Middle frontal gyrus (tissue), 1 donor: ENCODE measurements around the gene CCDC70.

Experiments used
- DNase-seq: peaks from one replicate; pipeline ENCODE4 v3.0.0-alpha.2; 2015; ENCODE audit warnings: low spot score; ENCODE audit errors: extremely low spot score

The CCDC70 gene

DNA sequence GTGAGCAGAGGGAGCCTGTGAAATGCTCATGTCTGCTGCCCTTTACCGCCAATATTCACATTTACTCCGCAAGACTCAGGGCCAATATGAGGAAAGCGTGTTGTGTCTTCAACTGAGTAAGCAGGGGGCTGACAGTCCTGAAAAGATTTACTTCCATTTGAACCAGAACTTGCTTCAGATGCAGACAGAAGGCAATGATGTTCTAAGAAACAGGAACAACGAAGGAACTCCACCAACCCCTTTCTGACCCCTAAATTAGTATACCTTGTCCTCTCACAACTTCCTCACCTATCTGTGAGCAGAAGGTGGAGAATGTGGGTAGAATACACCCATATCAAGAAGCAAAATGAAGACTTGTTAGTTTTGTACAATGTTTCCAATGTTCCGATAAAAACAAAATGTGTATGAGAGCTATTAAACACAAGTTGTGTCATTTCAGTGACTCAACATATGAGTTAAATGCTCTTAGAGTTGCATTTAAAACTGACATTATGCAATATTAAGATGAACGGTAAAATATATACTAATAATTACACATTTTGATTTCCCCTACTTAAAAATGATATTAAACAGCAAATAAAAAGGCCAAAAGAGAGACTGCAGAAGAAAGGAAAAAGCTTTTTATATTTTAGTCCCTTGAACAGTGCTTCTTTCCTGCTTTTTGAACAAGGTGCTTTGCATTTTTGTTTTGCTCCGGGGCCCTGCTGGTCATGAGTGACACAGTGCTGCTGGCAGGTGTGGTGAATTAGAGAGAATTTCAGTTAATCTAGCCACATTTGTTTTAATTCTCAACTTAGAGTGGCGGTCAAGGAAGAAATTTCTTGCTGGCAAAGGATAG lies 32.8 kb upstream of the CCDC70 start:
- no peak for DNase-seq

DNA sequence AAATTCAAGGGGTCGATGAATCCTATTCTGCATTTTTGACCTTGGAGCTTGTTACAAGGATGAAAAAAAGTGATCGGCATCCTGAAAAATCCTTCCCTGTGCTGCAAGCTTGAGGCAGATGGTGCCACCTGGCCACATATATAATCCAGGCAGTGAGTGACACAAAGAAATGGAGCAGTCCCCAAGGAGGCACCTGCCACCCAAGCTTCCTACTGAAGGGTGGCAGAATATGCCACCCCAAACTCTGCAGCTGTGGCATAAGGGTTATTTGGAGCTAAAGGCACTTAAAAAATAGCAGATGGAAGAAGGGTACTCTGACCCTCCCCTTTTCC lies 32.2 kb upstream of the CCDC70 start:
- no peak for DNase-seq

DNA sequence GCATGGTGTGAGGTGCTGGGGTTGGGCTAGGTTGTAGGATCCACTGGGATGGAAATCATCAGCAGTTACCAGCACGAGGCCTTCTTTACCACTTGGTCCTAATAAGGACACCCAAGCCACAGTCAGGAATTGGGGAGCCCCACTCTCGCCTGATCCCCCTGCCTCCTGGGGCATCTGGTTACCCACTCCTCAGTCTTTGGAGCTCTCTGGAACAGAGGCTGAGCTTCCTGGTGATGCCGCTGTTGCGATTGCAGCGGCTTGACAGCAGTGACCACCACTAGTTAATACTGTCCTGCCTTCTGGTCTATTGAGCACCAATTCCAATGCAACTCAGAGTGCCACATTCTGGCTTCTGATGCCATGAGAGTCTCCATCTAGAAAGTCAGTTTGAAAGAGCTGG lies 30.2 kb upstream of the CCDC70 start:
- DNase-seq, result no peak

DNA sequence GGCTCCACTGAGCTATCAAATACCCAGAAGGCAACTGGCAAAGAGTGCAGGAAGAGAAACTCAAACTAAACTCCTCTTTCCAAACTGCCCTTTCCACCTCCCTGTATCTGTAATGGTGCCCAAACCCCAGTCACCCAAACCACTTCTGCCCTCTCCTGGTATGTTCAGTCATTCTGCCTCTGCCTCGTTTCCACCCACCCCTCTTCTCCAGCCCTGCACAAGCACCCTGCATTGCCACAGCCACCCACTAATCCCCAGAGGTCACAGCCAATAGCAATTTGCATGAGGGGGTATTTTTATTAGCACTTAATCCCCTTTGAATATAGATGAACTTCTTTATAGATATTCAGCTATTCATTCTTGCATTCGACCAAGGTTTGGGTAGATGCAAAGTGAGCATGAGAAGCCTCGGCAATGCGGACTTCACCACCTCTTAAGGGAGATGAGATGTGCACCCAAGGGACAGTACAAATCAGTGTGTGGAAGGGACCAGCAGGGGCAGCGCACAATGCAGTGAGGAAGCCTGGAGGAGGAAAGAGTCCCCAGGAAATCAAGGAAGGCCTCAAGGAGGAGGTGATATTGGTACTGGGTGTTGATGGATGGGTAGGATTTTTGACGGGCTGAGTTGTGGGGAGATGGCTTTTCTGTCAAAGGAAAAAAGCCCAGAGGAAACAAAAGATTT lies 29.2 kb upstream of the CCDC70 start:
- DNase-seq, result no peak

DNA sequence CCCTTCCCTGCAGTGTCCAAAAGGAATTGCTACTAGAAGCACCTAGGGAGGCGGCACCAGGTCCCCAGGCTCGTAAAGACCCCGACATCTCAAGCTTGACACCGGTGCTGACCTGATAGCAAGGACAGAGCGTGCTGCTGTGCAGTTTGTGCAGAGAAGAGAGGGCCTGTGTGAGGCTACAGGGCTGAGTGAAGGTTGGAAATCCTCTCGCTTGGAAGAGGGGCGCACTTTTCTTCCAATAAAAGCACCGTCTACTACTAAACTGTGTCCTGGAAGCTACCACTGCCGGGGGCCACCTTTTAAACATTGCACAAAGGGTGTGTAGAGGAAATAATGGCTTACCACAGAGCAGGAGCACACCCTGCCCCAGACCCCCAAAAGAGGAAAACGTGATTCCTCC lies 27.8 kb upstream of the CCDC70 start:
- DNase-seq, result no peak

DNA sequence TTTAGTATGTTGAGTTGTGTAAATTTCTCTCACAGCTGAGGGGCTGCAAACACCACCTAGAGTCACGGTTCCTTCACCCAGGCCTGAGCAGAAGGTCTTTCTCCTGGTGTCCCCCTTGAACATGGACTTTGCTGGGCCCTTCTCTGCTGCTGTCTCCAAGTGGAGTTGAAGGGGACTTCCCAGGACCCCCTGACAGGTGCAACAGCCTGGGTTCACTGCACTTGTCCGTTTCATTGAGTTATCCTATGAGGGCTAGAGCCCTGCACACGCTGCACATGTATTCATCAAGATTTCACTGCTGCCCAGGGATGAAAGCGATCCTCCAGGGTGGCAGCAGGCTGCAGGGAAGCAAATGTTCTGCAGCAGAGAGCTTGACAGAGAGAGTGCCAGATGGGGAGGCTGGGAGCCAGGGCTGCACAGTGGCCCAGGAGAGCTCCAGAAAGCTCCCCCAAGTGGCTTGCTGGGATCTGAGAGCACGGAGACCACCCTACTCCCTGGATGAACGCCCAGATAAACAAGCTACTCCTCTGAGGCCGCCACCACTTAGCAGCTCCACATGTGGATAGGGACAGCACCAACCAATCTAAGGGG lies 27.1 kb upstream of the CCDC70 start:
- DNase-seq, result no peak

DNA sequence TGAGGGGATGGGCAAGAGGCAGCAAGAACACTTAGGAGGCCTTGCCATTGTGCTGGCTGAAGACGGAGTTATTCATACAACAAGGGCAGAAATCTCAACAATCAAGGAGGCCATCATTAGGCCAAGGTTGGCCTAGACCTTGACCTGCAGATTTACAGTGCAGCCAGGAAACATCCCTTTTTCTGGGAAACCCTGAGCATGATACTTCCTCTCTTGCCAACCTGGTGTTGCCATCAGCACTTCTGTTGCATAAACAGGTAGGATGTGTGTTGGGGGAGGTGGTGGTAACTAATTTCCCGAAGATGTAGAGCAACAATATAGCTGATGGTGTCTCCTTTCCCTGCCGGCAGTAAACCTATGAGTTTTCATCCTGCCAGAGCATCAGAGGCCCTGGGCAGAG lies 24.8 kb upstream of the CCDC70 start:
- no peak for DNase-seq

DNA sequence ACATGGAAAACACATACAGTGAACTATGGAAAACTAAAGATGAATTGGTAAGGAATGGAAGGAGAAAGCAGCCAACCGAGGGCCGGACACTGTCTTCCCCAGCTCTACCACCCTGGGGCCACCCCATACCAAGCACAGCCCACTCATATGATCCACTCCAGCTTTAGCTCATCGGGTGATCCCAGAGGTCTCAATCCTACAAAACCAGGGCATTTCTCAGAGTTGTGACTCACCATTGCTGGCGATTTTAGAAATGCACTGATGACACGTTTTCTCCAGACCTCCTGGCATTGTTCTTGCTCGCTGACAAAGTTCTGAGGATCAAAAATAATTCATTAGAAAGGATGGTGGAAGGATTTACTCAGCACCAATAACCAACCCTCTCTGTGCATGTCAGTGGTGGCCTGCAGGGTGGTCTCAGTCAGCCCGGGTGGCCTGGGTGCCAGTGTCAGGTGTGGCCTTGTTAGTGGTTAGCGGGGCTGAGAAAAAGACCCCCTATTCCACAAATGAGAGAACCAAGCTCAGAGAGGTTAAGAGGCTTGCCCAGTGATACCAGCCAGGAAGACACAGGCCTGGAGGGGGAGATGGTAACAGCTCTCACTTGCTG lies 23.4 kb upstream of the CCDC70 start:
- DNase-seq, result no peak

DNA sequence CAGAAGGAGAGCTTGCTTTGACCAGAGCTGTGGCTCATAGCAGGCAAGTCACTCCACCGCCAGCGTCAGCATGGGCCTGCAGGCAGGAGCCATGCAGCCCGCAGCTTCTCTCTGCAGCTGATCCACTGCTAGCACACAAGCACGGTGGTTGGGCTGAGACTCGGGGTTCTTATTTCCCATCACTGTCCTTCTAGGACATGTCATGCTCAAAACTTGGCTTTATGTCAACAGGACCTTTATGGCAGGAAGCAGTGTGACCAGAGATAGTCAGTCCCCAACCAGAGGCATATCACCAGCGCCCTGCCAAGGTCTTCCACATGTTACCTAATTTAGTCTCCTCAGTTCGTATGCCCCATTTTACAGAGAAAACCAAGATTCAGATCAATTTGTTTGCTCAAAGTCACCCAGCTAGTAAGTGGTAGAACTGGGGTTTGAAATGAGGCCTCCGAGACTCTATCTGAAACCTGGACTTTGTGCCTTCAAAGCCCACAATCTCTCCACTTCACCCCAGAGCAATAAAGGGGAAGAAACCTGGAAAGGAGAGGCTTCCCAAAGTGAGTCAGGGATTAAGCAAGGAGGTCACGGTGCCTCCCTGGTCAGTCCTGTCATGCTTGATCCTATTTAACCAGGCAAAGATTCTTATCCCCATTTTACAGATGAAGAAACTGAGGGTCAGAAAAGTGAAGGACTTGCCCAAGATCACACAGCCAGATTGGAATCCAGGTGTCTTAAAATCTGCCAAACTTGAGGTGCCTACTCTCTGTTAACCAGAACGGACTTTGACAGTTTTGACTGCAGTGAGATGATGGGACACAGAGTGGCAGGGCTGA lies 21.8 kb upstream of the CCDC70 start:
- DNase-seq, result no peak

DNA sequence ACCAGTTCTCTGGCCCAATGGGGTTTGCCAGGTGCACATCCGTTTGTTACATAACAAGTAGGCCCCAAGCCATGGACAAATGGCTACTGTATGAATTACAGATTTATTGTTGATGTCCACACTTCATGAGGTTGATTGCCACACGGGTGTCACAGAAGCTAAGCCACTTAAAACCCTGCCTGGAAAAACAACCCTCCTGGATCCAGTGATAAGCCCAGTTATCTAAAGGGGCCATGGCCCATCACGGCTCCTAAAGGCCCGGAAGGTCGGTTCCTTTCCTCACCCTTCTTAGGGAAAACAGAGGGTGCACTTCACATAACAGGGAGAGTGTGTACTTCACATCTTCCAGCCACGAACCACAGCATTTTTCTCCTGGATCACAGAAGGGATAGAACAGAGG lies 20.9 kb upstream of the CCDC70 start:
- DNase-seq, result no peak

DNA sequence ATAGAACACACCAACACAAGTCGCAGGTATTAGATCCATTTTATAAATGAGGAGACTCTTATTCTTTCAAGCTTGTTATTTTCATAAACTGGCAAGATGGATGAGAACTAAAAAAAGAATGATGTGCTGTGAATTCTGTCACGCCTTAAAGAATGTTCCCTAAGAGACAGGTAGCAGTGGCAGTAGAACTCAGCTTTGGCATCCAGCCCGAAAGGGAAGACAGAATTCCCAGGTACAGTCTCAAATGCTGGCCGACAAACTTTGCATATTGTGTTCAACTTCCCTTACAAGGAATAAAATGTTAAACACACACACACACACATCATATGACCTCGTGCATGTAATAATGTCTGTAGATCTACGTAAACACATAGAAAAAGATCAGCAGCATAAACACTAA lies 20.0 kb upstream of the CCDC70 start:
- DNase-seq, result no peak

DNA sequence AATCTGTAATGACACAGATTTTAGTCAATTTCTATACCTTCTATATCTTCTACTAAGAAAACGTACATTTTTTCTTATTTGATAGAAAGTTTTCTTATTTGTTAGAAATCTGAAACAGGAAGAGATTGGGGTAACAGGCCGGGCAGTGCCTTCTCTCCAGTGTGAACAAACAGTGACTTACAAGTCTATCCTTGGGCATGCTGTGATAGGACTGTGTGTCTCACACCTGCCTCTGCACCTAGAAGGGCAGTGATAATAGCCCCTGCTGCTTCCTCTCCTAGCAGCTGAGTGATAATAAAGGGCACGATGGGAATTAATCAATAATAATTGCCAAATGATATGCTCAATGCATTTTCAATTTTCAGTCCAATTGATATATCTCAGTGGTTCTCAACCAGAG lies 18.2 kb upstream of the CCDC70 start:
- DNase-seq, result no peak

DNA sequence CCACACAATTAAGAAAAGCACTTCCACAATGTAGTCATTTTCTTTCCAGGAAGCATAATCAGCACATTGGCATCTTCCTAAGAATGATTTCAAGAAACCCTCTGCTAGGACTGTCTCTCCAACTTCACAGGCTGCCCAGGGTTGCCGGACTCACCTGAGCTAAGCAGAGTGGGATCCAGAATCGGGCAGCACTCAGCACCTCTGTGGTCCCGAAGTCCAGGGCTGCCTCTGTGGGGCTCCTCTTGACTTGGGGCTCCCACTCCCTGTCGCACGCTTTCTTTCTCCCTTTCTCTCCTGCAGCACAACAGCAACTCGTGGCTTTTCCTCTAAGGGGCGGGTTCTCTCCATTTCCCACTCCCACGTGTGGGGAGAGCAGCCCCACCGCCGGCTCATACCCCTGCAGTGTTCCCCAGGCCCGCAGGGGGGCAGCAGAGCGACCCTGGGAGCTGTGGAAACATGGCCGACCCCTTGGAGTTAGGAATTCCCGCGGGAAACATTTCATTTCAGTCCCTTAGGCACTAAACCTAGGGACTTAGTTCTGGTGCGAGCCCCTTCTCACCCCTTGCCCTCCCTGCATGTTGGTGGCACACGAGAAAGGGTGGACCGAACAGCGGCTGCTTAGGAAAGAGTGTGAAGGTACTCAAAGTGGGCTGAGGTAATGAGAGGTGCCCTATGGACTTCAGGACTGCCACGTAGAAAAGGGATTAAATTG lies 16.8 kb upstream of the CCDC70 start, which contains the start of gene TMEM272:
TMEM272 (minus strand) TSS at position 316 of the 712 bp plus-strand sequence. CDS start 6,647 bp downstream, outside the sequence.
- DNase-seq, result peak; percentile 48

DNA sequence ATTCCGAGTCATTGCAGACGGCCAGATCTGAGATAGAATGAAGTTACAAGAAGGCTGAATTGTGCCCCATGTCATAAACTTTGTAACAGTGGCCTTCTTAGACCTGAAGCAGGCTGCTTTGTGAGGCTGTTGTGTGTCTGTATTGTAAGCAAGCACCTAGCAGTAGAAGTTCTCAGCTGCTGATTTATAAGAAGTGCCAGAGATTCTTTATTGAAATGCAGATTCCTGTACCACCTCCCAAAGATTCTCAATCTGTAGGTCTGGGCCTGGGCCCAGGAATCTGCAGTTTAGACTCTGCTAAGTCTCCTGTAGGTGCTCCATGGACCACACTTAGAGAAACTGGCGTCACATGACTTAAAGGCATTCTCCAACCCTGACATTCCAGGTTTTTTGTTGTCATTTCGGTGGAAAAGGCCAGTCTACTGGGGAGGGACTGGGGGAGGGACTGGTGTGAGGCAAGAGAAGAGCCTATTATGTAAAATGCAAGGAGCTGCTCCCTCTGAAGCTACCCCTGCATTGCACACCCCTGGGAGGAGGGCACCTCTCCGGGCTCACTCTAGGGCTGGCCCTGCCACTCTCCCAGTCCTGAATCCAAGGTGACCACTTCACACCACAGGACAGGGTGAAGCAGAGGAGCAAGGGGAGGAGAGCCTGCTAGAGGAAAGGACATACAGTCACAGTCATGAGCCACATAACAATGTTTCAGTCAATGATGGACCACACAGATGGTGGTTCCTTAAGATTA lies 16.0 kb upstream of the CCDC70 start:
- DNase-seq, result no peak

DNA sequence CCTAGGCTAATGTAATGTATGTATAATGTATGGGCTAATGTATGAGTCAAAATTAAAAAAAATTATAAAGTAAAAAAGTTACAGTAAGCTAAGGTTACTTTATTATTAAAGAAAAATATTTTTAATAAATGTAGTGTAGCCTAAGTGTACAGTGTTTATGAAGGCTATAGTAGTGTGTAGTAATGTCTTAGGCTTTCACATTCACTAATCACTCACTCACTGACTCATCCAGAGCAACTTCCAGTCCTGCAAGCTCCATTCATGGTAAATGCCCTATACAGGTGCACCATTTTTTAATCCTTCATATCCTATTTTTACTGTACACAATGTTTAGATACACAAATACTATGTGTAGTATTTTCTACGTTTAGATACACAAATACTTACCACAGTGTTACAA lies 15.0 kb upstream of the CCDC70 start:
- DNase-seq, result no peak

DNA sequence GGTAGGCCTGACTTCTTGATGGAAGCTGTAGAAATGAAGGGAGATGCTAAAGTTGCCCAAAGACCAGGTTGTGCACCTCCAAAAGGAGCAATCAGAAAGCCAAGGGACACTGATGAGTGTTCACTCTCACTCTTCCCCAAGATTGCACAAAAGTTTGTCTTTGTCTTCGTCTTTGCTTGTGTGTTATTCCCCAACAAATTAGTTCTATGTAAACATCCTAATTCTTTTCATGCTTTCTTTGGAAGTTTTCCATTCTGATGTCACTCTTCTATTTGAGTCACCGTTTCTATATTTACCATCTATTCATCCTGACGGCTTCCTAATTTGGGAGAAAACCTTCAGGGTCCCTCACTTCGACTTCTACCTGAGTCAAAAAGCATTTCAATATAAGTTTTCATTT lies 13.1 kb upstream of the CCDC70 start:
- DNase-seq, result no peak

DNA sequence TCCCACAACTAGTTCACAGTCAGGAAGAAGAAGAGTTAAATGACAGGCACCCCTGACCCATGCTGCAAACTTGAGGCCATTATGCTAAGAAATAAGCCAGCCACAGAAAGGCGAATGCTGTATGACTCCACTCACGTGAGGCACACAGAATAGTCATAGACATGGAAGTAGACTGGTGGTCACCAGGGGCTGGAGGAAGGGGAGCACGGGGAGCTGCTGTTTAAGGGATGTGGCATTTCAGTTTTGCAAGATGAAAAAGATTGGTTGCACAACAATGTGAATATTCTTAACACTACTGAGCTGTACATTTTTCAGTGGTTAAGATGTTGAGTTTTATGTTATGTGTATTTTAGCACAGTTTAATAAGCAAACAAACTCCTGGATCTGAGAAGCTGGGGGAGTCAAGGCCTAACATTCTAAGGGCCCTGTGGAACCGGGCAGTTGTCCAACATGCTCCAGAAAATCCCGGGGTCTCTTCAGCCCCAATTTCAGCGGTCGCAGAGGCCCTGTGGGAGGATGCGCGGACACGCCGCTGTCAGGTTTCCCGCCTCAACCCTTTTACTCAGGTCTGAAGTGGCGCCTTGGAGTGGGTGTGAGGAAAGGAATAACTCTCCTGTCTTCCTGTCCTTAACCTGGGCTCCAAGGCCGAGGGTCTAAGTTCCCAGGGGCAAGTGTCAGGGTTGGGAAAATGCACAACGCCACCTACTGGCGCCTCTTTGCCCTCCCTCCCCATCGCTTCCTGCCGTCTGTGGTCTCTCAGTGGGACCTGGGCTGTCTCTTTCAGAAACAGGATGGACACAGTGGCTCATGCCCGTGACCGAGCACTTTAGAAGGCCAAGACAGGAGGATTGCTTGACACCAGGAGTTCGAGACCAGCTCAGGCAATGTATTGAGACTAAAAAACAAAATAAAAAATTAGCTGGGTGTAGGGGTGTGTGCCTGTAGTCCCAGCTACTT lies 12.3 kb upstream of the CCDC70 start:
- DNase-seq, result no peak

DNA sequence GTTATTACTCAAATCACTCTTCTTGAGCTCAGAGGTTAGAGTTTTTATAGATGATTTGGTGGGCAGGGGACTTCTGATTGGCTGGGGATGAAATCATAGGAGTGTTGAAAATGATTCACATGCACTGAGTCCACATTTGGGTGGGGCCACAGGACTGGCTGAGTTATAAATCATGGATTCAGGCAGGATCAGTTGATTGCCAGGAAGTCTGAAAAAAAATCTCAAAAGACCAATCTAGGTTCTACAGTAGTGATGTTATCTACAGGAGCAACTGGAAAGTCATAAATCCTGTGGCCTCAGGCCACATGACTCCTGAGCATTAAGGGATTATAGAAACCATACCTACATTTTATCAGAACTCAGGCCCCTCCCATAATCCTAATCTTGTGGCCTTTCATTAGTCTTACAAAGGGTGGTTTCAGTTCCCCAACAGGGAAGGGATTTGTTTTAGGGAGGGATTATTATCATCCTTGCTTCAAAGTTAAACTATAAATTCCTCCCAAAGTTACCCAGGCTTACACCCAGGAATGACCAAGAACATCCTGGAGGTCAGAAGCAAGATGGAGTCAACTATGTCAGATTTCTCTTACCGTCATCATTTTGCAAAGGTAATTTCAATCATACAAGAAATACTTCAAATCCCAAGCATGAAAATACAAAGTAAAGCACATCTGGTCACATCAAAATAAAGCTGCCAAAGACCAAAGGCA lies 5.6 kb upstream of the CCDC70 start:
- no peak for DNase-seq
